PC-3 (cell line): ENCODE results near the gene NKX1-1. TPM values are rescaled to one million over a fixed set of nuclear protein-coding genes. Genes with fewer than 3 reads are reported as not detected.

Source experiments
- ATAC-seq: fragments of 200-7000 bp; cut with Tn5 transposase; 2 replicates; pipeline ENCODE4 v1.9.1; 2020; ENCODE audit warnings: mild to moderate bottlenecking, moderate library complexity
- BruUV-seq: library from RNA; stranded (reverse); fragments of 400-500 nt; replicated peaks from 2 replicates; lab custom pipeline; 2021; lab: Mats Ljungman, UMichigan
- CTCF ChIA-PET: fragments of 300-600 bp; sonication (Branson Sonifier 250); formaldehyde crosslinking; loops from one replicate; lab custom pipeline; 2022; ENCODE audit warnings: antibody characterized with exemption; lab: Charles Lee
- POLR2A ChIA-PET: fragments of 300-600 bp; sonication (Branson Sonifier 250); formaldehyde crosslinking; loops from one replicate; lab custom pipeline; 2022; ENCODE audit warnings: antibody characterized with exemption; ENCODE audit not compliant: unreplicated experiment; lab: Charles Lee
- DNase-seq: peaks from one replicate; pipeline ENCODE4 v3.0.0-alpha.2; 2015
- H2AFZ ChIP-seq: fragments of 300-600 bp; sonication (generic); 2 replicates; pipeline ENCODE4 v1.6.0; 2016; ENCODE audit warnings: antibody characterized with exemption, low read length
- H3F3A ChIP-seq: fragments of 300-600 bp; sonication (generic); one replicate; pipeline ENCODE4 v1.6.0; 2017; ENCODE audit warnings: antibody characterized with exemption, low read length, control low read depth, mild to moderate bottlenecking; ENCODE audit not compliant: unreplicated experiment
- H3K27ac ChIP-seq: fragments of 300-600 bp; sonication (generic); 2 replicates; pipeline ENCODE4 v1.5.1; 2016; ENCODE audit warnings: mild to moderate bottlenecking, low read length
- H3K27me3 ChIP-seq: fragments of 300-600 bp; sonication (generic); 2 replicates; pipeline ENCODE4 v1.6.1; 2016; ENCODE audit warnings: low read length, mixed read lengths
- H3K36me3 ChIP-seq: fragments of 300-600 bp; sonication (generic); 2 replicates; pipeline ENCODE4 v1.6.1; 2016; ENCODE audit warnings: low read depth, mixed run types, low read length, mixed read lengths
- H3K4me1 ChIP-seq: fragments of 300-600 bp; sonication (generic); 2 replicates; pipeline ENCODE4 v1.5.1; 2016; ENCODE audit warnings: low read length; ENCODE audit not compliant: insufficient read depth
- H3K4me2 ChIP-seq: fragments of 300-600 bp; sonication (generic); 2 replicates; pipeline ENCODE4 v1.6.0; 2016; ENCODE audit warnings: low read length
- H3K4me3 ChIP-seq: fragments of 300-600 bp; sonication (generic); 2 replicates; pipeline ENCODE4 v1.5.1; 2016; ENCODE audit warnings: mild to moderate bottlenecking, low read length, mixed read lengths
- H3K79me2 ChIP-seq: fragments of 300-600 bp; sonication (generic); 2 replicates; pipeline ENCODE4 v1.6.1; 2017; ENCODE audit warnings: low read length, mixed read lengths
- H3K9ac ChIP-seq: fragments of 300-600 bp; sonication (generic); 2 replicates; pipeline ENCODE4 v1.6.0; 2016; ENCODE audit warnings: mild to moderate bottlenecking, low read length
- H3K9me2 ChIP-seq: fragments of 300-600 bp; sonication (generic); replicated peaks from 2 replicates; pipeline ENCODE4 v1.6.1; 2016; ENCODE audit warnings: mixed run types, low read length, mixed read lengths
- H3K9me3 ChIP-seq: fragments of 300-600 bp; sonication (generic); 2 replicates; pipeline ENCODE4 v1.6.1; 2016; ENCODE audit warnings: low read length, mixed read lengths
- H4K20me1 ChIP-seq: fragments of 300-600 bp; sonication (generic); 2 replicates; pipeline ENCODE4 v1.6.1; 2016; ENCODE audit warnings: low read length, mixed read lengths
- EZH2 ChIP-seq: fragments of 300-600 bp; sonication (generic); IDR thresholded peaks from one replicate; pipeline ENCODE4 v1.6.1; 2017; ENCODE audit warnings: antibody characterized with exemption, mild to moderate bottlenecking, low read length; ENCODE audit not compliant: unreplicated experiment
- EZH2phosphoT487 ChIP-seq: fragments of 300-600 bp; sonication (generic); IDR thresholded peaks from 2 replicates; pipeline ENCODE4 v1.6.1; 2018; ENCODE audit warnings: mild to moderate bottlenecking, antibody characterized with exemption, low read length, borderline replicate concordance
- intact Hi-C: fragments of 100-400 bp; cut with micrococcal nuclease; formaldehyde crosslinking; loops from 2 replicates; pipeline ENCODE4 v1.9.0; 2023
- total RNA-seq: library from RNA; depleted of rRNA; stranded (reverse); fragments of >200 nt; gene quantifications from 2 replicates; pipeline ENCODE4 v1.2.3, GENCODE V29; 2014
- TF ChIP-seq, protein P1 (sequence below): fragments of 300-600 bp; sonication (generic); conservative IDR thresholded peaks from 2 replicates; pipeline ENCODE4 v1.5.1; 2017; ENCODE audit warnings: antibody characterized with exemption, low read depth, mild to moderate bottlenecking, low read length

NKX1-1 gene
- total RNA-seq, 1 experiment from 2014 or later = not detected

- Histone ChIP-seq H3K9me2 (no peaks in the 10 kb centered on the region), H3K9ac (no peak overlapping the region), H3K79me2 (no peaks in the 10 kb centered on the region), H3K27me3 (peaks cover 14% of the 10 kb centered on the region), H3K4me3 (no peak overlapping the region), H3K4me2 (no peak overlapping the region), H2AFZ (no peak overlapping the region), H3K4me1 (no peaks in the 10 kb centered on the region), H3K9me3 (no peaks in the 10 kb centered on the region), H4K20me1 (no peaks in the 10 kb centered on the region), H3K27ac (no peak overlapping the region), H3K36me3 (no peaks in the 10 kb centered on the region), H3F3A (no peaks in the 10 kb centered on the region)
- ChIA-PET POLR2A (no interaction called here), CTCF (no interaction called here)
- TF ChIP-seq EZH2 = no peak
- TF ChIP-seq, protein P1, sequence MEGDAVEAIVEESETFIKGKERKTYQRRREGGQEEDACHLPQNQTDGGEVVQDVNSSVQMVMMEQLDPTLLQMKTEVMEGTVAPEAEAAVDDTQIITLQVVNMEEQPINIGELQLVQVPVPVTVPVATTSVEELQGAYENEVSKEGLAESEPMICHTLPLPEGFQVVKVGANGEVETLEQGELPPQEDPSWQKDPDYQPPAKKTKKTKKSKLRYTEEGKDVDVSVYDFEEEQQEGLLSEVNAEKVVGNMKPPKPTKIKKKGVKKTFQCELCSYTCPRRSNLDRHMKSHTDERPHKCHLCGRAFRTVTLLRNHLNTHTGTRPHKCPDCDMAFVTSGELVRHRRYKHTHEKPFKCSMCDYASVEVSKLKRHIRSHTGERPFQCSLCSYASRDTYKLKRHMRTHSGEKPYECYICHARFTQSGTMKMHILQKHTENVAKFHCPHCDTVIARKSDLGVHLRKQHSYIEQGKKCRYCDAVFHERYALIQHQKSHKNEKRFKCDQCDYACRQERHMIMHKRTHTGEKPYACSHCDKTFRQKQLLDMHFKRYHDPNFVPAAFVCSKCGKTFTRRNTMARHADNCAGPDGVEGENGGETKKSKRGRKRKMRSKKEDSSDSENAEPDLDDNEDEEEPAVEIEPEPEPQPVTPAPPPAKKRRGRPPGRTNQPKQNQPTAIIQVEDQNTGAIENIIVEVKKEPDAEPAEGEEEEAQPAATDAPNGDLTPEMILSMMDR = no peak
- TF ChIP-seq EZH2phosphoT487 = no peak
- DNase-seq (no peak), ATAC-seq (no peak)
- intact Hi-C loops = no loop called here
- no TSS peak for BruUV-seq
These were observed 2.4 kb downstream of the NKX1-1 start for GRCh38 chr4:1403591-1404572.

DNA sequence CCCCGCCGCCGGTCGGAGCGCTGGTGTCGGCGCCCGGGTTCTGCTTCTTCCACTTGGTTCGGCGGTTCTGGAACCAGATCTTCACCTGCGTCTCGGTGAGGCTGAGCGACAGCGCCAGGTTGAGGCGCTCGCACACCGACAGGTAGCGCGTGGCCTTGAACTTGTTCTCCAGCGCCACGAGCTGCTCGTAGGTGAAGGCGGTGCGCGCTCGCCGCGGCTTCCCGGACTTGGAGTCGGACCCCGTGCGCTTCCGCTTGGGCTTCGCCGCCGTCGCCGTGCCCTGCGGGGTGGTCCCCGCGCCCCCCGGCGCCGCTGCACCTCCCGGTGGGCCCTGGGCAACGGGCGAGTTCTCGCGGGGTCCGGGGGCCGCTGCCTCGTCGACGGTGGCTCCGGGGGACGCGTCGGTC is 3.1 kb downstream of the NKX1-1 start:
- Histone ChIP-seq H3K36me3 (no peaks in the 10 kb centered on the region), H3F3A (no peaks in the 10 kb centered on the region), H3K79me2 (no peaks in the 10 kb centered on the region), H3K9ac (no peak overlapping the region), H3K4me1 (no peaks in the 10 kb centered on the region), H3K4me3 (no peak overlapping the region), H2AFZ (no peak overlapping the region), H4K20me1 (no peaks in the 10 kb centered on the region), H3K4me2 (no peak overlapping the region), H3K9me3 (no peaks in the 10 kb centered on the region), H3K27ac (no peak overlapping the region), H3K27me3 (peaks cover 14% of the 10 kb centered on the region), H3K9me2 (no peaks in the 10 kb centered on the region)
- intact Hi-C loops = no loop called here
- DNase-seq = no peak
- POLR2A ChIA-PET = no interaction called here
- no peak for ATAC-seq
- no peak for TF ChIP-seq EZH2
- no TSS peak for BruUV-seq
- CTCF ChIA-PET = no interaction called here

GRCh38 chr4:1402516-1403091 is 3.6 kb downstream of the NKX1-1 start:
- ChIA-PET POLR2A (no interaction called here), CTCF (no interaction called here)
- H3K9ac ChIP-seq = no peak overlapping the region
- DNase-seq = no peak
- H3K36me3 ChIP-seq = no peaks in the 10 kb centered on the region
- intact Hi-C loops = no loop called here
- no peaks in the 10 kb centered on the region for H3K4me1 ChIP-seq
- peak; percentile 58 for TF ChIP-seq EZH2
- TF ChIP-seq EZH2phosphoT487 = peak; percentile 38; the same call in 1 of the 2 replicates
- TF ChIP-seq, protein P1 = no peak
- no TSS peak for BruUV-seq
- no peak for ATAC-seq
- H4K20me1 ChIP-seq = no peaks in the 10 kb centered on the region
- H3K9me3 ChIP-seq = no peaks in the 10 kb centered on the region
- H3K9me2 ChIP-seq = no peaks in the 10 kb centered on the region
- no peak overlapping the region for H3K4me3 ChIP-seq
- H2AFZ ChIP-seq = no peak overlapping the region
- H3K4me2 ChIP-seq = no peak overlapping the region
- no peak overlapping the region for H3K27ac ChIP-seq
- no peaks in the 10 kb centered on the region for H3K79me2 ChIP-seq
- H3F3A ChIP-seq = no peaks in the 10 kb centered on the region
- H3K27me3 ChIP-seq = peaks cover 14% of the 10 kb centered on the region
